HepG2 (cell line): ENCODE data around the gene P4HB. TPM values are rescaled to one million over a fixed set of nuclear protein-coding genes. Genes with fewer than 3 reads are reported as not detected.

Source experiments
- FOXA3 ChIP-seq: IDR thresholded peaks from 2 replicates; pipeline ENCODE4 v1.6.1; 2016; ENCODE audit warnings: missing genetic modification reagents, missing compliant biosample characterization
- GFI1 ChIP-seq: sonication (generic); formaldehyde crosslinking; IDR thresholded peaks from 2 replicates; pipeline ENCODE4 v1.5.0; 2020; ENCODE audit warnings: missing genetic modification reagents, mild to moderate bottlenecking, borderline replicate concordance
- HNRNPUL1 ChIP-seq: fragments of 200-400 bp; formaldehyde crosslinking; IDR thresholded peaks from 2 replicates; pipeline ENCODE4 v1.6.1; 2017; ENCODE audit warnings: low read depth, mild to moderate bottlenecking, low read length, moderate library complexity
- LCORL ChIP-seq, 2 experiments: fragments of 450-650 bp in 1 of 2; sonication (generic) in 1 of 2; formaldehyde crosslinking in 1 of 2; IDR thresholded peaks; 2 replicates each; pipeline versions ENCODE4 v1.5.0 to v1.6.1; 2017 to 2020; ENCODE audit warnings: antibody characterized with exemption in 1 of 2, missing genetic modification reagents in 1 of 2
- NR2F1 ChIP-seq, 2 experiments: fragments of 450-650 bp in 1 of 2; formaldehyde crosslinking in 1 of 2; IDR thresholded peaks; 2 replicates each; pipeline versions ENCODE4 v1.5.0 to v1.6.1; 2016 to 2020; ENCODE audit warnings: mild to moderate bottlenecking in 1 of 2, missing compliant biosample characterization in 1 of 2, missing genetic modification reagents in 1 of 2, moderate library complexity in 1 of 2
- POLR2AphosphoS2 ChIP-seq: IDR thresholded peaks from 2 replicates; pipeline ENCODE4 v1.6.1; 2011; ENCODE audit warnings: low read depth, low read length, improper control_type of control experiment
- RXRA ChIP-seq: sonication (generic); formaldehyde crosslinking; IDR thresholded peaks from 2 replicates; pipeline ENCODE4 v1.5.1; 2020; ENCODE audit warnings: missing genetic modification reagents
- SATB2 ChIP-seq: sonication (generic); formaldehyde crosslinking; IDR thresholded peaks from 2 replicates; pipeline ENCODE4 v1.5.0; 2020; ENCODE audit warnings: missing genetic modification reagents
- SMAD1 ChIP-seq: sonication (generic); formaldehyde crosslinking; IDR thresholded peaks from 2 replicates; pipeline ENCODE4 v1.4.0; 2020; ENCODE audit warnings: missing genetic modification reagents, low read depth, mild to moderate bottlenecking, borderline replicate concordance
- TBP ChIP-seq: sonication (generic); formaldehyde crosslinking; IDR thresholded peaks from 2 replicates; pipeline ENCODE4 v1.5.0; 2020; ENCODE audit warnings: missing genetic modification reagents
- ZBTB39 ChIP-seq: sonication (generic); formaldehyde crosslinking; IDR thresholded peaks from 2 replicates; pipeline ENCODE4 v1.5.0; 2020; ENCODE audit warnings: missing genetic modification reagents
- ZNF180 ChIP-seq: sonication (generic); formaldehyde crosslinking; IDR thresholded peaks from 2 replicates; pipeline ENCODE4 v1.4.0; 2020; ENCODE audit warnings: low read depth, missing genetic modification reagents, borderline replicate concordance
- ZNF30 ChIP-seq: sonication (generic); formaldehyde crosslinking; IDR thresholded peaks from 2 replicates; pipeline ENCODE4 v1.5.0; 2020; ENCODE audit warnings: mild to moderate bottlenecking, missing genetic modification reagents
- ZNF775 ChIP-seq: sonication (generic); formaldehyde crosslinking; IDR thresholded peaks from 2 replicates; pipeline ENCODE4 v1.4.0; 2020; ENCODE audit warnings: missing genetic modification reagents, mild to moderate bottlenecking, moderate library complexity, borderline replicate concordance
- ZNF841 ChIP-seq: sonication (generic); formaldehyde crosslinking; IDR thresholded peaks from 2 replicates; pipeline ENCODE4 v1.8.1; 2023; ENCODE audit warnings: missing genetic modification reagents, borderline replicate concordance
- ZSCAN31 ChIP-seq: sonication (generic); formaldehyde crosslinking; IDR thresholded peaks from 2 replicates; pipeline ENCODE4 v1.5.0; 2020; ENCODE audit warnings: low read depth, mild to moderate bottlenecking, missing genetic modification reagents
- polyA plus RNA-seq, 8 experiments: library from polyadenylated mRNA; depleted of rRNA in 3 of 8; stranded (reverse) in 7 of 8; unstranded in 1 of 8; fragments of >200 nt; fragmentation: Illumina TruSeq in 4 of 8; extraction: Trizol in 4 of 8; gene quantifications; 2 replicates each; pipeline versions ENCODE4 v1.2.1 to v1.2.3, GENCODE V29; 2011 to 2016; ENCODE audit warnings: low read depth in 4 of 8, missing spikeins in 1 of 8, mixed read lengths in 1 of 8; ENCODE audit not compliant: insufficient read depth in 1 of 8
- total RNA-seq, 5 experiments: library from RNA; depleted of rRNA; stranded (reverse); fragments of >200 nt; fragmentation: Illumina TruSeq; extraction: Trizol; gene quantifications; 2 replicates each; pipeline ENCODE4 v1.2.3, GENCODE V29; 2016; ENCODE audit warnings: low read depth in 1 of 5
- TF ChIP-seq, protein P1 (sequence below): IDR thresholded peaks from 2 replicates; pipeline ENCODE4 v1.6.1; 2016; ENCODE audit warnings: low read depth
- TF ChIP-seq, protein P2 (sequence below): sonication (generic); formaldehyde crosslinking; IDR thresholded peaks from 2 replicates; pipeline ENCODE4 v1.4.0; 2020; ENCODE audit warnings: missing genetic modification reagents
- TF ChIP-seq, protein P3 (sequence below): sonication (generic); formaldehyde crosslinking; IDR thresholded peaks from 2 replicates; pipeline ENCODE4 v1.4.0; 2020; ENCODE audit warnings: missing genetic modification reagents
- TF ChIP-seq, protein P4 (sequence below): sonication (generic); IDR thresholded peaks from 2 replicates; pipeline ENCODE4 v1.6.1; 2016; ENCODE audit warnings: low read depth, borderline replicate concordance

The P4HB gene
- total and polyA plus RNA-seq, 2 of the 13 experiments (the other 11 are each of a cell fraction or from before 2014, with no cell fraction given): 185 to 782 TPM

- TF ChIP-seq ZSCAN31: peak; percentile 82
- peak; percentile 96 for TF ChIP-seq ZNF30 (CRISPR knock-in tag)
- TF ChIP-seq SATB2 (CRISPR knock-in tag): peak; percentile 83
- TF ChIP-seq, protein P1, sequence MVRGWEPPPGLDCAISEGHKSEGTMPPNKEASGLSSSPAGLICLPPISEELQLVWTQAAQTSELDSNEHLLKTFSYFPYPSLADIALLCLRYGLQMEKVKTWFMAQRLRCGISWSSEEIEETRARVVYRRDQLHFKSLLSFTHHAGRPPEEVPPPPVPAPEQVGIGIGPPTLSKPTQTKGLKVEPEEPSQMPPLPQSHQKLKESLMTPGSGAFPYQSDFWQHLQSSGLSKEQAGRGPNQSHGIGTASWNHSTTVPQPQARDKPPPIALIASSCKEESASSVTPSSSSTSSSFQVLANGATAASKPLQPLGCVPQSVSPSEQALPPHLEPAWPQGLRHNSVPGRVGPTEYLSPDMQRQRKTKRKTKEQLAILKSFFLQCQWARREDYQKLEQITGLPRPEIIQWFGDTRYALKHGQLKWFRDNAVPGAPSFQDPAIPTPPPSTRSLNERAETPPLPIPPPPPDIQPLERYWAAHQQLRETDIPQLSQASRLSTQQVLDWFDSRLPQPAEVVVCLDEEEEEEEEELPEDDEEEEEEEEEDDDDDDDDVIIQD (CRISPR knock-in tag): 0 out of 2 replicates have a peak, but pooled peaks have one; percentile 42
- TF ChIP-seq, protein P2, sequence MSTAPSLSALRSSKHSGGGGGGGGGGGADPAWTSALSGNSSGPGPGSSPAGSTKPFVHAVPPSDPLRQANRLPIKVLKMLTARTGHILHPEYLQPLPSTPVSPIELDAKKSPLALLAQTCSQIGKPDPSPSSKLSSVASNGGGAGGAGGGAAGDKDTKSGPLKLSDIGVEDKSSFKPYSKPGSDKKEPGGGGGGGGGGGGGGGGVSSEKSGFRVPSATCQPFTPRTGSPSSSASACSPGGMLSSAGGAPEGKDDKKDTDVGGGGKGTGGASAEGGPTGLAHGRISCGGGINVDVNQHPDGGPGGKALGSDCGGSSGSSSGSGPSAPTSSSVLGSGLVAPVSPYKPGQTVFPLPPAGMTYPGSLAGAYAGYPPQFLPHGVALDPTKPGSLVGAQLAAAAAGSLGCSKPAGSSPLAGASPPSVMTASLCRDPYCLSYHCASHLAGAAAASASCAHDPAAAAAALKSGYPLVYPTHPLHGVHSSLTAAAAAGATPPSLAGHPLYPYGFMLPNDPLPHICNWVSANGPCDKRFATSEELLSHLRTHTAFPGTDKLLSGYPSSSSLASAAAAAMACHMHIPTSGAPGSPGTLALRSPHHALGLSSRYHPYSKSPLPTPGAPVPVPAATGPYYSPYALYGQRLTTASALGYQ (CRISPR knock-in tag): 0 out of 2 replicates have a peak, but pooled peaks have one; percentile 14
- TF ChIP-seq ZNF841 (CRISPR knock-in tag): peak; percentile 95
- TF ChIP-seq FOXA3 (CRISPR knock-in tag): peak; percentile 72
- TF ChIP-seq ZNF775 (CRISPR knock-in tag): peak; percentile 65; the same call in 1 of the 2 replicates
- TF ChIP-seq, protein P3, sequence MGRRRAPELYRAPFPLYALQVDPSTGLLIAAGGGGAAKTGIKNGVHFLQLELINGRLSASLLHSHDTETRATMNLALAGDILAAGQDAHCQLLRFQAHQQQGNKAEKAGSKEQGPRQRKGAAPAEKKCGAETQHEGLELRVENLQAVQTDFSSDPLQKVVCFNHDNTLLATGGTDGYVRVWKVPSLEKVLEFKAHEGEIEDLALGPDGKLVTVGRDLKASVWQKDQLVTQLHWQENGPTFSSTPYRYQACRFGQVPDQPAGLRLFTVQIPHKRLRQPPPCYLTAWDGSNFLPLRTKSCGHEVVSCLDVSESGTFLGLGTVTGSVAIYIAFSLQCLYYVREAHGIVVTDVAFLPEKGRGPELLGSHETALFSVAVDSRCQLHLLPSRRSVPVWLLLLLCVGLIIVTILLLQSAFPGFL (CRISPR knock-in tag): no peak
- peak in 1 of 2 experiments; percentile 10; a peak in 1 of 4 replicates for TF ChIP-seq NR2F1 (CRISPR knock-in tag; IDR thresholded peaks at IDR 0.05)
- TF ChIP-seq GFI1 (CRISPR knock-in tag): peak; percentile 91
- TF ChIP-seq, protein P4, sequence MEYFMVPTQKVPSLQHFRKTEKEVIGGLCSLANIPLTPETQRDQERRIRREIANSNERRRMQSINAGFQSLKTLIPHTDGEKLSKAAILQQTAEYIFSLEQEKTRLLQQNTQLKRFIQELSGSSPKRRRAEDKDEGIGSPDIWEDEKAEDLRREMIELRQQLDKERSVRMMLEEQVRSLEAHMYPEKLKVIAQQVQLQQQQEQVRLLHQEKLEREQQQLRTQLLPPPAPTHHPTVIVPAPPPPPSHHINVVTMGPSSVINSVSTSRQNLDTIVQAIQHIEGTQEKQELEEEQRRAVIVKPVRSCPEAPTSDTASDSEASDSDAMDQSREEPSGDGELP: peak; percentile 9; the same call in 1 of the 2 replicates
- TF ChIP-seq HNRNPUL1: peak; percentile 71; the same call in 1 of the 2 replicates
- TF ChIP-seq RXRA: peak; percentile 67; the same call in 1 of the 2 replicates
- TF ChIP-seq ZBTB39: peak; percentile 43; the same call in 1 of the 2 replicates
- TF ChIP-seq LCORL (IDR thresholded peaks at IDR 0.05): no peak
- TF ChIP-seq LCORL (CRISPR knock-in tag; IDR thresholded peaks at IDR 0.05): peak; percentile 75
- TF ChIP-seq POLR2AphosphoS2: peak; percentile 84; the same call in 1 of the 2 replicates
- TF ChIP-seq TBP: no peak
- TF ChIP-seq SMAD1 (CRISPR knock-in tag): peak; percentile 97
- TF ChIP-seq ZNF180: no peak
These were observed 11.3 kb upstream of the P4HB start (continued) for GRCh38 chr17:81871387-81872230.
